Brain microvascular endothelial cell (primary cell): ENCODE results near the gene PPFIA1.

ENCODE experiments used
- DNase-seq: peaks from one replicate; pipeline ENCODE4 v3.0.0-alpha.2; 2020
- H3K27ac ChIP-seq: fragments of 250-450 bp; sonication (Bioruptor Pico); 2 replicates; pipeline ENCODE4 v1.5.1; 2020; ENCODE audit warnings: mild to moderate bottlenecking, moderate library complexity
- H3K27me3 ChIP-seq: fragments of 250-450 bp; sonication (Bioruptor Pico); replicated peaks from 2 replicates; pipeline ENCODE4 v1.5.1; 2020; ENCODE audit warnings: mild to moderate bottlenecking
- H3K36me3 ChIP-seq: fragments of 250-450 bp; sonication (Bioruptor Pico); replicated peaks from 2 replicates; pipeline ENCODE4 v1.5.1; 2020; ENCODE audit warnings: mild to moderate bottlenecking
- H3K4me3 ChIP-seq: 2 replicates; pipeline ENCODE4 v1.5.1; 2011; ENCODE audit warnings: low read depth, mild to moderate bottlenecking, control low read depth, low read length, moderate library complexity
- in situ Hi-C: cut with HindIII; loops from 2 replicates; pipeline ENCODE4 v1.10.0; 2017; ENCODE audit warnings: low sequenced_read_pairs, low pct_ligation_motif_present
- TF ChIP-seq, protein P1 (sequence below): IDR thresholded peaks from 2 replicates; pipeline ENCODE4 v1.5.1; 2011; ENCODE audit warnings: low read depth, mild to moderate bottlenecking, moderate library complexity, low read length, control low read depth, inconsistent platforms; ENCODE audit errors: missing control alignments

PPFIA1 gene

DNA sequence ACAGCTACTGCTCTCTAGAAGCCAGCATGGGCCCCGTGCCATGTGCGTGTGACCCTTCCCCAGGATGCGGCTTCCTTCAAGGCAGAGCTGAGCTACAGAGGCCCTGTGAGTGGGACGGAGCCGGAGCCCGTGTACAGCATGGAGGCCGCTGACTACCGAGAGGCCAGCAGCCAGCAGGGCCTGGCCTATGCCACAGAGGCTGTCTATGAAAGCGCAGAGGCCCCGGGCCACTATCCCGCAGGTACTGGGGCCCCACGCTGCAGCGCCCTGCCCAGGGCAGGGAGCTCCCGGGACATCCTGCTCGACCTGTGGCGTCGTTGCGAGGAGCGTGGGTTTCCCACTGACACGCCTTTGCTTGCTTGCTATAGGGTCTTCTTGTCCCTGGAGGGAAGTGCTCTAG is 162.5 kb downstream of the PPFIA1 start:
- no peak for DNase-seq
- no peak overlapping the region for H3K27ac ChIP-seq
- peaks cover 94% of the 10 kb centered on the region for H3K36me3 ChIP-seq
- TF ChIP-seq, protein P1, sequence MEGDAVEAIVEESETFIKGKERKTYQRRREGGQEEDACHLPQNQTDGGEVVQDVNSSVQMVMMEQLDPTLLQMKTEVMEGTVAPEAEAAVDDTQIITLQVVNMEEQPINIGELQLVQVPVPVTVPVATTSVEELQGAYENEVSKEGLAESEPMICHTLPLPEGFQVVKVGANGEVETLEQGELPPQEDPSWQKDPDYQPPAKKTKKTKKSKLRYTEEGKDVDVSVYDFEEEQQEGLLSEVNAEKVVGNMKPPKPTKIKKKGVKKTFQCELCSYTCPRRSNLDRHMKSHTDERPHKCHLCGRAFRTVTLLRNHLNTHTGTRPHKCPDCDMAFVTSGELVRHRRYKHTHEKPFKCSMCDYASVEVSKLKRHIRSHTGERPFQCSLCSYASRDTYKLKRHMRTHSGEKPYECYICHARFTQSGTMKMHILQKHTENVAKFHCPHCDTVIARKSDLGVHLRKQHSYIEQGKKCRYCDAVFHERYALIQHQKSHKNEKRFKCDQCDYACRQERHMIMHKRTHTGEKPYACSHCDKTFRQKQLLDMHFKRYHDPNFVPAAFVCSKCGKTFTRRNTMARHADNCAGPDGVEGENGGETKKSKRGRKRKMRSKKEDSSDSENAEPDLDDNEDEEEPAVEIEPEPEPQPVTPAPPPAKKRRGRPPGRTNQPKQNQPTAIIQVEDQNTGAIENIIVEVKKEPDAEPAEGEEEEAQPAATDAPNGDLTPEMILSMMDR, result no peak
- in situ Hi-C loops, result no loop called here
- no peaks in the 10 kb centered on the region for H3K27me3 ChIP-seq
- H3K4me3 ChIP-seq, result no peak overlapping the region

DNA sequence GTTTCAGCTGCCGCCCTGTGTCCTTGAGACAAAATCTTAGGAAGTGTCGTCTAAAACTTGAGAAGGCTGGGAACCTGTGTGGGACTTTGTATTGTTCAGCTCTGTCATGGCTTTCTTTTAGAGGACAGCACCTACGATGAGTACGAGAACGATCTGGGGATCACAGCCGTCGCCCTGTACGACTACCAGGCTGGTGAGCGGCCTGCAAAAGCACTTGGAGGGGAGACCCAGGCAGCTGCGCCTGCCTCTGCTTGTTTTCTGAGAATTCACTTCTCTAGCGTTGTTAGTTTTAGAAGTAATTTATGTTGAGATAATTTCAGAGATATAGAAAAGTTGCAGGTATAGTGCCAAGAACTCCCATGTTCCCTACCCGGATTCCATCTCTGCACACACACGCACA is 163.0 kb downstream of the PPFIA1 start:
- Histone ChIP-seq H3K27ac (no peak overlapping the region), H3K4me3 (no peak overlapping the region), H3K36me3 (peaks cover 90% of the 10 kb centered on the region), H3K27me3 (no peaks in the 10 kb centered on the region)
- in situ Hi-C loops, result no loop called here
- no peak for DNase-seq
- TF ChIP-seq, protein P1, result no peak
